ENCODE measurements around the gene LYL1.

GRCh38 chr19:13091400-13092157 is 11.1 kb downstream of the LYL1 start:
- TF ChIP-seq EZH2 (IDR thresholded peaks at IDR 0.05; ENCODE audit: borderline replicate concordance, low read depth, low read length): no peak
- no peak for TF ChIP-seq GATAD2A (IDR thresholded peaks at IDR 0.05)
- no peak for TF ChIP-seq IRF1 (CRISPR knock-in tag; IDR thresholded peaks at IDR 0.05; ENCODE audit: borderline replicate concordance)
- no peak for TF ChIP-seq ZBTB33 (CRISPR knock-in tag; IDR thresholded peaks at IDR 0.05)
- TF ChIP-seq CREB3 (tag; conservative IDR thresholded peaks at IDR 0.05; ENCODE audit: low read depth): no peak
- TF ChIP-seq ELF4 (CRISPR knock-in tag; IDR thresholded peaks at IDR 0.05): no peak

Measured in K562 (cell line).